HEK293 (cell line): ENCODE measurements around the gene NUP85.

ENCODE experiments used
- CTCF ChIP-seq: fragments of 450-650 bp; formaldehyde crosslinking; IDR thresholded peaks from 2 replicates; pipeline ENCODE4 v1.5.1; 2016; ENCODE audit warnings: missing biosample characterization, missing genetic modification characterization
- GLI4 ChIP-seq: fragments of 450-650 bp; formaldehyde crosslinking; IDR thresholded peaks from 2 replicates; pipeline ENCODE4 v1.5.1; 2016; ENCODE audit warnings: missing biosample characterization, missing genetic modification characterization
- GLIS1 ChIP-seq: fragments of 450-650 bp; formaldehyde crosslinking; IDR thresholded peaks from 2 replicates; pipeline ENCODE4 v1.5.1; 2016; ENCODE audit warnings: missing biosample characterization, missing genetic modification characterization
- SALL2 ChIP-seq: fragments of 450-650 bp; formaldehyde crosslinking; IDR thresholded peaks from 2 replicates; pipeline ENCODE4 v1.5.0; 2017; ENCODE audit warnings: missing biosample characterization, mild to moderate bottlenecking, missing genetic modification characterization, borderline replicate concordance
- SETDB1 ChIP-seq: IDR thresholded peaks from one replicate; pipeline ENCODE4 v1.6.1; 2017; ENCODE audit warnings: mild to moderate bottlenecking, low read length, moderate library complexity, mixed read lengths; ENCODE audit not compliant: insufficient read length
- SP2 ChIP-seq: fragments of 450-650 bp; formaldehyde crosslinking; IDR thresholded peaks from 2 replicates; pipeline ENCODE4 v1.5.1; 2016; ENCODE audit warnings: missing biosample characterization, missing genetic modification characterization
- ZFP69B ChIP-seq: fragments of 450-650 bp; formaldehyde crosslinking; IDR thresholded peaks from 2 replicates; pipeline ENCODE4 v1.5.1; 2016; ENCODE audit warnings: missing biosample characterization, missing genetic modification characterization
- ZNF184 ChIP-seq: fragments of 450-650 bp; IDR thresholded peaks from 2 replicates; pipeline ENCODE4 v1.5.1; 2018; ENCODE audit warnings: missing biosample characterization, mild to moderate bottlenecking, missing genetic modification characterization
- ZNF292 ChIP-seq: fragments of 450-650 bp; formaldehyde crosslinking; IDR thresholded peaks from 2 replicates; pipeline ENCODE4 v1.5.1; 2016; ENCODE audit warnings: low read depth, missing biosample characterization, missing genetic modification characterization, borderline replicate concordance
- ZNF660 ChIP-seq: fragments of 450-650 bp; IDR thresholded peaks from 2 replicates; pipeline ENCODE4 v1.5.1; 2018; ENCODE audit warnings: missing biosample characterization, mild to moderate bottlenecking, missing genetic modification characterization
- ZNF747 ChIP-seq: fragments of 450-650 bp; formaldehyde crosslinking; IDR thresholded peaks from 2 replicates; pipeline ENCODE4 v1.5.1; 2016; ENCODE audit warnings: missing biosample characterization, missing genetic modification characterization
- ZSCAN23 ChIP-seq: fragments of 450-650 bp; formaldehyde crosslinking; IDR thresholded peaks from 2 replicates; pipeline ENCODE4 v1.5.1; 2016; ENCODE audit warnings: missing biosample characterization, missing genetic modification characterization

GRCh38 chr17:75242461-75243042, 37.1 kb downstream of the NUP85 start:
- TF ChIP-seq ZNF660 (tag by site-specific recombination) = no peak
- TF ChIP-seq ZNF747 (tag by site-specific recombination) = no peak
- no peak for TF ChIP-seq CTCF
- TF ChIP-seq ZNF184 (tag by site-specific recombination) = no peak
- TF ChIP-seq ZFP69B (tag by site-specific recombination) = peak; percentile 51; the same call in 1 of the 2 replicates
- no peak for TF ChIP-seq SP2 (tag by site-specific recombination)
- TF ChIP-seq GLIS1 (tag by site-specific recombination) = no peak
- no peak for TF ChIP-seq ZSCAN23 (tag by site-specific recombination)
- no peak for TF ChIP-seq SALL2 (tag by site-specific recombination)
- no peak for TF ChIP-seq GLI4 (tag by site-specific recombination)
- TF ChIP-seq ZNF292 (tag by site-specific recombination) = no peak
- no peak for TF ChIP-seq SETDB1
